ENCODE measurements around the gene NRN1.
"Not testable (repeated sequence)": the region's sequence is repeated elsewhere in the genome, so short reads cannot be mapped to it uniquely, and the experiment has no call there.

Gene NRN1

GRCh38 chr6:5979650-5980420, 26.9 kb downstream of the NRN1 start:
- DNase-seq = no peak

GRCh38 chr6:5976811-5977210, 29.9 kb downstream of the NRN1 start:
- DNase-seq = no peak

GRCh38 chr6:5968817-5969734, 37.6 kb downstream of the NRN1 start:
- no peak for DNase-seq

- not testable (repeated sequence) for DNase-seq
Measured at GRCh38 chr6:5968036-5968435, 38.7 kb downstream of the NRN1 start.

- no peak for DNase-seq
Measured at GRCh38 chr6:5967594-5967993, 39.1 kb downstream of the NRN1 start.

GRCh38 chr6:5962794-5963193, 43.9 kb downstream of the NRN1 start:
- no peak for DNase-seq

GRCh38 chr6:5961836-5962235, 44.9 kb downstream of the NRN1 start:
- DNase-seq = no peak

GRCh38 chr6:5960456-5960855, 46.3 kb downstream of the NRN1 start:
- no peak for DNase-seq

- no peak for DNase-seq
Measured at GRCh38 chr6:5958921-5959320, 47.8 kb downstream of the NRN1 start.

GRCh38 chr6:5956939-5957338, 49.8 kb downstream of the NRN1 start:
- DNase-seq = no peak

GRCh38 chr6:5950361-5950785, 56.4 kb downstream of the NRN1 start:
- no peak for DNase-seq
